ENCODE results near the gene NPL. TPM values are rescaled to one million over a fixed set of nuclear protein-coding genes. Genes with fewer than 3 reads are reported as not detected.

NPL gene
- total and polyA plus RNA-seq, 2 donors (not counting 1 experiment from before 2014, with no cell fraction given): 1.4 to 2.6 TPM

GRCh38 chr1:182855911-182856310 lies 66.3 kb downstream of the NPL start:
- Histone ChIP-seq H3K4me3 (replicated peaks in 1 of 4; ENCODE audit: control extremely low read depth in 1 of 4, insufficient read depth in 1 of 4, low read depth in 3 of 4, low read length in 4 of 4) (no peak overlapping the region), H3K4me1 (ENCODE audit: control insufficient read depth, extremely low read depth, insufficient read depth, low read length) (no peaks in the 10 kb centered on the region), H3K4me2 (ENCODE audit: extremely low read depth, insufficient read depth, low read length) (no peak overlapping the region), H3K36me3 (ENCODE audit: control insufficient read depth, insufficient read depth, low read length) (peaks cover 28% of the 10 kb centered on the region), H3K79me2 (ENCODE audit: control insufficient read depth, insufficient read depth, low read length) (peaks cover 27% of the 10 kb centered on the region), H2AFZ (ENCODE audit: low read length) (no peak overlapping the region), H3K27ac (ENCODE audit: insufficient read depth, low read length) (no peak overlapping the region), H3K27me3 (ENCODE audit: control insufficient read depth, insufficient read depth, low read length) (no peaks in the 10 kb centered on the region), H3K9me3 (ENCODE audit: control insufficient read depth, insufficient read depth, low read depth, low read length) (no peaks in the 10 kb centered on the region), H3K9ac (ENCODE audit: insufficient read depth, low read length) (no peak overlapping the region), H4K20me1 (ENCODE audit: control insufficient read depth, extremely low read depth, insufficient read depth, low read length) (no peaks in the 10 kb centered on the region)
- DNase-seq (ENCODE audit: low read depth in 2 of 2): no peak
- no peak for TF ChIP-seq EZH2 (IDR thresholded peaks at IDR 0.05; ENCODE audit: low read length, missing control alignments)
- TF ChIP-seq CTCF (conservative IDR thresholded peaks at IDR 0.05 in 1 of 2, IDR thresholded peaks at IDR 0.05 in 1 of 2; ENCODE audit: low read depth in 1 of 2, low read length in 2 of 2): no peak

GRCh38 chr1:182857212-182857611 lies 67.6 kb downstream of the NPL start:
- H3K27me3 ChIP-seq (ENCODE audit: control insufficient read depth, insufficient read depth, low read length): no peaks in the 10 kb centered on the region
- H3K79me2 ChIP-seq (ENCODE audit: control insufficient read depth, insufficient read depth, low read length): peaks cover 23% of the 10 kb centered on the region
- no peaks in the 10 kb centered on the region for H3K9me3 ChIP-seq (ENCODE audit: control insufficient read depth, insufficient read depth, low read depth, low read length)
- no peaks in the 10 kb centered on the region for H3K4me1 ChIP-seq (ENCODE audit: control insufficient read depth, extremely low read depth, insufficient read depth, low read length)
- no peak overlapping the region for H3K4me2 ChIP-seq (ENCODE audit: extremely low read depth, insufficient read depth, low read length)
- H4K20me1 ChIP-seq (ENCODE audit: control insufficient read depth, extremely low read depth, insufficient read depth, low read length): no peaks in the 10 kb centered on the region
- H3K9ac ChIP-seq (ENCODE audit: insufficient read depth, low read length): no peak overlapping the region
- H3K27ac ChIP-seq (ENCODE audit: insufficient read depth, low read length): no peak overlapping the region
- H3K4me3 ChIP-seq (replicated peaks in 1 of 4; ENCODE audit: control extremely low read depth in 1 of 4, insufficient read depth in 1 of 4, low read depth in 3 of 4, low read length in 4 of 4): no peak overlapping the region
- peaks cover 23% of the 10 kb centered on the region for H3K36me3 ChIP-seq (ENCODE audit: control insufficient read depth, insufficient read depth, low read length)
- H2AFZ ChIP-seq (ENCODE audit: low read length): no peak overlapping the region
- DNase-seq (ENCODE audit: low read depth in 2 of 2): no peak
- TF ChIP-seq CTCF (conservative IDR thresholded peaks at IDR 0.05 in 1 of 2, IDR thresholded peaks at IDR 0.05 in 1 of 2; ENCODE audit: low read depth in 1 of 2, low read length in 2 of 2): no peak
- TF ChIP-seq EZH2 (IDR thresholded peaks at IDR 0.05; ENCODE audit: low read length, missing control alignments): no peak

GRCh38 chr1:182860658-182861057 lies 71.1 kb downstream of the NPL start:
- Histone ChIP-seq H3K9ac (ENCODE audit: insufficient read depth, low read length) (no peak overlapping the region), H3K9me3 (ENCODE audit: control insufficient read depth, insufficient read depth, low read depth, low read length) (no peaks in the 10 kb centered on the region), H4K20me1 (ENCODE audit: control insufficient read depth, extremely low read depth, insufficient read depth, low read length) (no peaks in the 10 kb centered on the region), H3K27me3 (ENCODE audit: control insufficient read depth, insufficient read depth, low read length) (no peaks in the 10 kb centered on the region), H3K79me2 (ENCODE audit: control insufficient read depth, insufficient read depth, low read length) (peaks cover 5% of the 10 kb centered on the region), H3K4me3 (replicated peaks in 1 of 4; ENCODE audit: control extremely low read depth in 1 of 4, insufficient read depth in 1 of 4, low read depth in 3 of 4, low read length in 4 of 4) (no peak overlapping the region), H2AFZ (ENCODE audit: low read length) (no peak overlapping the region), H3K36me3 (ENCODE audit: control insufficient read depth, insufficient read depth, low read length) (peaks cover 24% of the 10 kb centered on the region), H3K4me1 (ENCODE audit: control insufficient read depth, extremely low read depth, insufficient read depth, low read length) (no peaks in the 10 kb centered on the region), H3K4me2 (ENCODE audit: extremely low read depth, insufficient read depth, low read length) (no peak overlapping the region), H3K27ac (ENCODE audit: insufficient read depth, low read length) (no peak overlapping the region)
- TF ChIP-seq CTCF (conservative IDR thresholded peaks at IDR 0.05 in 1 of 2, IDR thresholded peaks at IDR 0.05 in 1 of 2; ENCODE audit: low read depth in 1 of 2, low read length in 2 of 2) (no peak), EZH2 (IDR thresholded peaks at IDR 0.05; ENCODE audit: low read length, missing control alignments) (no peak)
- no peak for DNase-seq (ENCODE audit: low read depth in 2 of 2)
